Activated CD4-positive, alpha-beta T cell treated with anti-CD3 and anti-CD28 coated beads, Interleukin-2, amount 10 ng/mL, durations not matched to agents 7 days and 5 days (primary cell): ENCODE results near the gene ALCAM. TPM values are rescaled to one million over a fixed set of nuclear protein-coding genes. Genes with fewer than 3 reads are reported as not detected.
"Not testable (repeated sequence)": the region's sequence is repeated elsewhere in the genome, so short reads cannot be mapped to it uniquely, and the experiment has no call there.

ENCODE experiments used
- CTCF ChIA-PET: fragments of 350-600 bp; sonication (Branson Sonifier 250); formaldehyde crosslinking; loops from one replicate; lab custom pipeline; 2021; ENCODE audit warnings: antibody characterized with exemption; lab: Charles Lee
- POLR2A ChIA-PET: fragments of 350-600 bp; sonication (Branson Sonifier 250); formaldehyde crosslinking; loops from one replicate; lab custom pipeline; 2021; ENCODE audit warnings: antibody characterized with exemption; lab: Charles Lee
- DNase-seq: peaks from one replicate; pipeline ENCODE4 v3.0.0-alpha.2; 2020
- H3K27ac Mint-ChIP-seq: one replicate; pipeline ENCODE4 v1.8.0; 2021; ENCODE audit warnings: mild to moderate bottlenecking, moderate library complexity, mixed read lengths
- H3K27me3 Mint-ChIP-seq: one replicate; pipeline ENCODE4 v1.8.0; 2021; ENCODE audit warnings: mixed read lengths
- H3K36me3 Mint-ChIP-seq: one replicate; pipeline ENCODE4 v1.8.0; 2021; ENCODE audit warnings: low read depth, mixed read lengths
- H3K4me1 Mint-ChIP-seq: one replicate; pipeline ENCODE4 v1.8.0; 2021; ENCODE audit warnings: mixed read lengths
- H3K4me3 Mint-ChIP-seq: one replicate; pipeline ENCODE4 v1.8.0; 2021; ENCODE audit warnings: mild to moderate bottlenecking, moderate library complexity, mixed read lengths
- H3K9me3 Mint-ChIP-seq: one replicate; pipeline ENCODE4 v1.8.0; 2021; ENCODE audit warnings: mixed read lengths
- total RNA-seq, 2 experiments: library from RNA; stranded (reverse); gene quantifications; one replicate each; pipeline ENCODE4 v1.2.3, GENCODE V29; 2021

The ALCAM gene
- total RNA-seq, 2 experiments from 2014 or later = 3.8 to 4.5 TPM

- Mint-ChIP-seq H3K9me3 (no peaks in the 10 kb centered on the region), H3K27me3 (no peaks in the 10 kb centered on the region), H3K27ac (no peak overlapping the region), H3K4me3 (no peak overlapping the region), H3K36me3 (no peaks in the 10 kb centered on the region), H3K4me1 (no peaks in the 10 kb centered on the region)
- POLR2A ChIA-PET = no interaction called here
- DNase-seq = no peak
- CTCF ChIA-PET = no interaction called here
Observed at GRCh38 chr3:105584003-105584790, 217.5 kb downstream of the ALCAM start.

- H3K36me3 Mint-ChIP-seq = no peaks in the 10 kb centered on the region
- H3K9me3 Mint-ChIP-seq = peaks cover 3% of the 10 kb centered on the region
- no peak overlapping the region for H3K4me3 Mint-ChIP-seq
- no peaks in the 10 kb centered on the region for H3K27me3 Mint-ChIP-seq
- ChIA-PET POLR2A (no interaction called here), CTCF (no interaction called here)
- no peak for DNase-seq
- H3K4me1 Mint-ChIP-seq = no peaks in the 10 kb centered on the region
- H3K27ac Mint-ChIP-seq = no peak overlapping the region
Observed at GRCh38 chr3:105593315-105593714, 226.6 kb downstream of the ALCAM start.

- H3K27ac Mint-ChIP-seq = no peak overlapping the region
- POLR2A ChIA-PET = no interaction called here
- DNase-seq = no peak
Observed at GRCh38 chr3:105594219-105594618, 227.5 kb downstream of the ALCAM start.

GRCh38 chr3:105598042-105598796 is 231.5 kb downstream of the ALCAM start:
- CTCF ChIA-PET = no interaction called here
- H3K36me3 Mint-ChIP-seq = no peaks in the 10 kb centered on the region
- H3K27ac Mint-ChIP-seq = no peak overlapping the region
- no peak for DNase-seq
- no peaks in the 10 kb centered on the region for H3K27me3 Mint-ChIP-seq
- H3K4me3 Mint-ChIP-seq = no peak overlapping the region
- peaks cover 3% of the 10 kb centered on the region for H3K9me3 Mint-ChIP-seq
- POLR2A ChIA-PET = interaction anchor here (0.7 kb wide), 1 partner anchor 49 kb away, joined by 3 read pairs; no protein-coding TSS in a partner anchor
- H3K4me1 Mint-ChIP-seq = no peaks in the 10 kb centered on the region

More at GRCh38 chr3:105594219-105594618, 227.5 kb downstream of the ALCAM start:
- CTCF ChIA-PET = no interaction called here
- peaks cover 3% of the 10 kb centered on the region for H3K9me3 Mint-ChIP-seq
- H3K27me3 Mint-ChIP-seq = no peaks in the 10 kb centered on the region
- H3K4me1 Mint-ChIP-seq = no peaks in the 10 kb centered on the region
- no peak overlapping the region for H3K4me3 Mint-ChIP-seq
- no peaks in the 10 kb centered on the region for H3K36me3 Mint-ChIP-seq

GRCh38 chr3:105599350-105599749 is 232.6 kb downstream of the ALCAM start:
- no peak for DNase-seq
- Mint-ChIP-seq H3K27me3 (no peaks in the 10 kb centered on the region), H3K4me3 (no peak overlapping the region), H3K27ac (no peak overlapping the region), H3K9me3 (peaks cover 2% of the 10 kb centered on the region), H3K4me1 (no peaks in the 10 kb centered on the region), H3K36me3 (no peaks in the 10 kb centered on the region)
- CTCF ChIA-PET = no interaction called here
- POLR2A ChIA-PET = interaction anchor here (0.7 kb wide), 1 partner anchor 50 kb away, joined by 3 read pairs; no protein-coding TSS in a partner anchor

- POLR2A ChIA-PET, DNase-seq, H3K27me3 Mint-ChIP-seq, H3K4me1 Mint-ChIP-seq, H3K36me3 Mint-ChIP-seq, CTCF ChIA-PET, H3K4me3 Mint-ChIP-seq, H3K9me3 Mint-ChIP-seq: not testable (repeated sequence)
- H3K27ac Mint-ChIP-seq = peak overlapping the region; percentile 21
Observed at GRCh38 chr3:105601756-105602155, 235.0 kb downstream of the ALCAM start.

- POLR2A ChIA-PET, H3K36me3 Mint-ChIP-seq, H3K9me3 Mint-ChIP-seq, H3K27me3 Mint-ChIP-seq, DNase-seq, H3K4me1 Mint-ChIP-seq, H3K4me3 Mint-ChIP-seq, H3K27ac Mint-ChIP-seq, CTCF ChIA-PET: not testable (repeated sequence)
Observed at GRCh38 chr3:105602286-105602685, 235.6 kb downstream of the ALCAM start.

GRCh38 chr3:105603516-105603915 is 236.8 kb downstream of the ALCAM start:
- POLR2A ChIA-PET, H3K4me3 Mint-ChIP-seq, H3K36me3 Mint-ChIP-seq, CTCF ChIA-PET, H3K4me1 Mint-ChIP-seq, H3K27me3 Mint-ChIP-seq, H3K27ac Mint-ChIP-seq, DNase-seq, H3K9me3 Mint-ChIP-seq: not testable (repeated sequence)

- Mint-ChIP-seq H3K27me3 (peaks cover 2% of the 10 kb centered on the region), H3K27ac (no peak overlapping the region), H3K9me3 (no peaks in the 10 kb centered on the region), H3K4me3 (no peak overlapping the region), H3K36me3 (no peaks in the 10 kb centered on the region), H3K4me1 (no peaks in the 10 kb centered on the region)
- POLR2A ChIA-PET = no interaction called here
- CTCF ChIA-PET = no interaction called here
- DNase-seq = no peak
Observed at GRCh38 chr3:105606016-105606415, 239.3 kb downstream of the ALCAM start.

GRCh38 chr3:105608623-105609022 is 241.9 kb downstream of the ALCAM start:
- no peak for DNase-seq
- no peaks in the 10 kb centered on the region for H3K36me3 Mint-ChIP-seq
- ChIA-PET POLR2A (no interaction called here), CTCF (interaction anchor here (1.5 kb wide), 1 partner anchor 18 kb away, joined by 3 read pairs; no protein-coding TSS in a partner anchor)
- H3K27ac Mint-ChIP-seq = no peak overlapping the region
- no peaks in the 10 kb centered on the region for H3K4me1 Mint-ChIP-seq
- peaks cover 2% of the 10 kb centered on the region for H3K27me3 Mint-ChIP-seq
- H3K4me3 Mint-ChIP-seq = no peak overlapping the region
- no peaks in the 10 kb centered on the region for H3K9me3 Mint-ChIP-seq

- Mint-ChIP-seq H3K4me3 (no peak overlapping the region), H3K4me1 (no peaks in the 10 kb centered on the region), H3K36me3 (no peaks in the 10 kb centered on the region), H3K27ac (no peak overlapping the region), H3K27me3 (no peaks in the 10 kb centered on the region), H3K9me3 (no peaks in the 10 kb centered on the region)
- ChIA-PET CTCF (no interaction called here), POLR2A (interaction anchor here (0.5 kb wide), 1 partner anchor 131 kb away, joined by 3 read pairs; no protein-coding TSS in a partner anchor)
- DNase-seq = no peak
Observed at GRCh38 chr3:105610473-105610872, 243.8 kb downstream of the ALCAM start.

GRCh38 chr3:105611304-105612192 is 244.8 kb downstream of the ALCAM start:
- no peaks in the 10 kb centered on the region for H3K36me3 Mint-ChIP-seq
- no peaks in the 10 kb centered on the region for H3K4me1 Mint-ChIP-seq
- no peaks in the 10 kb centered on the region for H3K9me3 Mint-ChIP-seq
- H3K27me3 Mint-ChIP-seq = no peaks in the 10 kb centered on the region
- ChIA-PET POLR2A (no interaction called here), CTCF (no interaction called here)
- no peak overlapping the region for H3K27ac Mint-ChIP-seq
- no peak for DNase-seq
- no peak overlapping the region for H3K4me3 Mint-ChIP-seq
